Lower lobe of right lung (tissue), 2 donors: Measurements from ENCODE around the gene COL4A1. TPM values are rescaled to one million over a fixed set of nuclear protein-coding genes. Genes with fewer than 3 reads are reported as not detected.

Experiments
- ATAC-seq, 2 donors: fragments of 200-7000 bp; cut with Tn5 transposase; one replicate each; pipeline ENCODE4 v1.9.1; 2020 to 2022; ENCODE audit warnings: mild to moderate bottlenecking in 2 of 2, moderate library complexity in 2 of 2
- DNase-seq: peaks from one replicate; pipeline ENCODE4 v3.0.0-alpha.2; 2020
- H3K27ac ChIP-seq: fragments of 200-600 bp; one replicate; pipeline ENCODE4 v1.8.0; 2022
- H3K27me3 ChIP-seq: fragments of 200-600 bp; one replicate; pipeline ENCODE4 v1.8.0; 2022; ENCODE audit warnings: low read depth
- H3K36me3 ChIP-seq: fragments of 200-600 bp; one replicate; pipeline ENCODE4 v1.8.0; 2022; ENCODE audit warnings: mild to moderate bottlenecking
- H3K4me1 ChIP-seq: fragments of 200-600 bp; one replicate; pipeline ENCODE4 v1.8.0; 2022
- H3K4me3 ChIP-seq: fragments of 200-600 bp; one replicate; pipeline ENCODE4 v1.8.0; 2022; ENCODE audit warnings: mild to moderate bottlenecking
- H3K9me3 ChIP-seq: fragments of 200-600 bp; one replicate; pipeline ENCODE4 v1.8.0; 2022
- intact Hi-C: fragments of 100-400 bp; cut with DNase I; formaldehyde crosslinking; loops from one replicate; pipeline ENCODE4 v1.11.0; 2022
- total RNA-seq: library from RNA; stranded (reverse); fragmentation: NEBNext Ultra II Directional; extraction: Animal tissue kit (Norgen Biotek cat#: 25700); gene quantifications from one replicate; pipeline ENCODE4 v1.2.1, GENCODE V29; 2021
- TF ChIP-seq, protein P1 (sequence below): fragments of 200-600 bp; IDR thresholded peaks from one replicate; pipeline ENCODE4 v1.8.0; 2022; ENCODE audit warnings: antibody characterized with exemption, mild to moderate bottlenecking
- donor health status: DM: no; HTN: yes; CAD: no; lungs with severe emphysema.

Gene COL4A1
- total RNA-seq, 1 donor from 2014 or later = 161 TPM

DNA sequence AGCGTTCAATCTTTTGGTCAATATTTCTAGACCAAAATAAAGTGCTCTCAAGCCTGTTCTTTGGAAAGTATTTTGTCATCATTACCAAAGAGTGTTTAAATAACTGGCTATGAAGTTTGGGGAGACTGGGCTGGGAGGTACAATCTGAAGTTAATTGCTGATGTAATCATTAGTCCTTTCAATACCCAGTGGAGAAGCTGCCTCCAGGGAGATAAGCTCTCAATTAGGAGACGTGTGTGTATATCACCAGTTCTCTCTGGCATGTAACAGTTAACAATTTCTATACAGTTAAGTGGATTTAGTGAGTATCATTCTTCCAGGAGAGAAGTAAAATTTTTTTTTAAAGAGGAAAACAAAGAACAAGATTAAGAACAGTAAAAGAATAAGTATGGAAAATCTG is 1.4 kb downstream of the COL4A1 start:
- no peak for DNase-seq
- intact Hi-C loops = loop anchor here (10.0 kb wide), 1 partner anchor 71 kb away; no protein-coding TSS in a partner anchor
- TF ChIP-seq, protein P1, sequence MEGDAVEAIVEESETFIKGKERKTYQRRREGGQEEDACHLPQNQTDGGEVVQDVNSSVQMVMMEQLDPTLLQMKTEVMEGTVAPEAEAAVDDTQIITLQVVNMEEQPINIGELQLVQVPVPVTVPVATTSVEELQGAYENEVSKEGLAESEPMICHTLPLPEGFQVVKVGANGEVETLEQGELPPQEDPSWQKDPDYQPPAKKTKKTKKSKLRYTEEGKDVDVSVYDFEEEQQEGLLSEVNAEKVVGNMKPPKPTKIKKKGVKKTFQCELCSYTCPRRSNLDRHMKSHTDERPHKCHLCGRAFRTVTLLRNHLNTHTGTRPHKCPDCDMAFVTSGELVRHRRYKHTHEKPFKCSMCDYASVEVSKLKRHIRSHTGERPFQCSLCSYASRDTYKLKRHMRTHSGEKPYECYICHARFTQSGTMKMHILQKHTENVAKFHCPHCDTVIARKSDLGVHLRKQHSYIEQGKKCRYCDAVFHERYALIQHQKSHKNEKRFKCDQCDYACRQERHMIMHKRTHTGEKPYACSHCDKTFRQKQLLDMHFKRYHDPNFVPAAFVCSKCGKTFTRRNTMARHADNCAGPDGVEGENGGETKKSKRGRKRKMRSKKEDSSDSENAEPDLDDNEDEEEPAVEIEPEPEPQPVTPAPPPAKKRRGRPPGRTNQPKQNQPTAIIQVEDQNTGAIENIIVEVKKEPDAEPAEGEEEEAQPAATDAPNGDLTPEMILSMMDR = no peak
- Histone ChIP-seq H3K4me1 (peaks cover 30% of the 10 kb centered on the region), H3K27me3 (peaks cover 20% of the 10 kb centered on the region), H3K27ac (peak overlapping the region; percentile 93), H3K9me3 (no peaks in the 10 kb centered on the region), H3K36me3 (no peaks in the 10 kb centered on the region), H3K4me3 (peak overlapping the region; percentile 78)
- ATAC-seq = no peak

- H3K4me3 ChIP-seq = peak overlapping the region; percentile 78
- no peak for DNase-seq
- peaks cover 20% of the 10 kb centered on the region for H3K27me3 ChIP-seq
- H3K36me3 ChIP-seq = no peaks in the 10 kb centered on the region
- peaks cover 35% of the 10 kb centered on the region for H3K4me1 ChIP-seq
- no peak for ATAC-seq
- intact Hi-C loops = loop anchor here (10.0 kb wide), 1 partner anchor 70 kb away; no protein-coding TSS in a partner anchor
- no peak overlapping the region for H3K27ac ChIP-seq
- H3K9me3 ChIP-seq = no peaks in the 10 kb centered on the region
- TF ChIP-seq, protein P1 = no peak
These were observed 2.0 kb downstream of the COL4A1 start for GRCh38 chr13:110305001-110305400.

DNA sequence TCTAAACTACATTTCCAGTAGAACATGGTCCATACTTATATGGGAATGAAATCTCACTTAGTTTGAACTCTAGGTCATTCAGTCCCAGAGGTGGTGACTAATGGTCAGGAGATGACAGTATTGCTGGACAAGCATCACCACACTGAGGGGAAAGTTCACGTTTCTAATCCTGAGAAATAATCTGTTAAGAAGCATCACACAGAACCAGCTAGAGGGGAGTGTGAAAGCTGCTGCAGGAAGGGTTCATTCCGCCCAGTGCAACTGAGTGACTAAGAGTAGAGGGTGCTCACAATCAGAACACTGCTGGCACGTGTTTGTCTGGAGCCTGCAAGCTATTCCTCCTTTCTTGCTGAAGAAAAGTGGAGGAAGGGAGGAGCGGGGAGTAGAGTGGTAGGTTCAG is 2.7 kb downstream of the COL4A1 start:
- Histone ChIP-seq H3K27ac (peak overlapping the region; percentile 18), H3K27me3 (peaks cover 20% of the 10 kb centered on the region), H3K9me3 (no peaks in the 10 kb centered on the region), H3K36me3 (no peaks in the 10 kb centered on the region), H3K4me1 (peaks cover 43% of the 10 kb centered on the region), H3K4me3 (peak overlapping the region; percentile 78)
- TF ChIP-seq, protein P1 = no peak
- DNase-seq = no peak
- intact Hi-C loops = loop anchor here (10.0 kb wide), 1 partner anchor 69 kb away; no protein-coding TSS in a partner anchor
- no peak for ATAC-seq

- H3K36me3 ChIP-seq = no peaks in the 10 kb centered on the region
- no peak overlapping the region for H3K27ac ChIP-seq
- DNase-seq (no peak), ATAC-seq (no peak)
- peaks cover 23% of the 10 kb centered on the region for H3K27me3 ChIP-seq
- intact Hi-C loops = loop anchor here (10.0 kb wide), 1 partner anchor 69 kb away; no protein-coding TSS in a partner anchor
- TF ChIP-seq, protein P1 = no peak
- H3K4me1 ChIP-seq = peaks cover 49% of the 10 kb centered on the region
- no peak overlapping the region for H3K4me3 ChIP-seq
- no peaks in the 10 kb centered on the region for H3K9me3 ChIP-seq
These were observed 3.3 kb downstream of the COL4A1 start for GRCh38 chr13:110303644-110304043.

DNA sequence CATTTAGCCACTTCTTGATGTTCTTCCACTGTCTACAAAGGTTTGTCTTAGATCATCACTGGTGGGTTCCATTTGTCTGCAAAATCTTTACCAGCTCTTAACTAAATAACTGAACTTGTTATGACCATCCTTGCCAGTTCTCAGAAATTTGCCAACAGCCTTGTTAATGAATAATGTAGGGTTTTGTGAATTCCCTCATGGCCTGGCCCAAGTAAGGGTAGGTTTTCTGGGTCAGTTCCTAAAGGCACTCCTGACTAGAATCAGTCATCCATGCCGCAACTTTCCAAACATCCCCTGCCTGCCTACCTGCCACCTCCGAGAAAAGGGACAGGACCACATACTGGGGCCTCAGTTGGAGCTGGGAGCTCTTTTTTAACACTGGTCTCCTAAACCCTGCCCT is 4.0 kb downstream of the COL4A1 start:
- Histone ChIP-seq H3K4me1 (peaks cover 51% of the 10 kb centered on the region), H3K9me3 (no peaks in the 10 kb centered on the region), H3K4me3 (no peak overlapping the region), H3K36me3 (no peaks in the 10 kb centered on the region), H3K27me3 (peaks cover 22% of the 10 kb centered on the region), H3K27ac (peak overlapping the region; percentile 27)
- DNase-seq (no peak), ATAC-seq (no peak)
- TF ChIP-seq, protein P1 = no peak
- intact Hi-C loops = loop anchor here (10.0 kb wide), 1 partner anchor 68 kb away; no protein-coding TSS in a partner anchor
